Uterus (tissue), 4 donors: ENCODE measurements around the gene CENPC. TPM values are rescaled to one million over a fixed set of nuclear protein-coding genes. Genes with fewer than 3 reads are reported as not detected.
"Not testable (repeated sequence)": the region's sequence is repeated elsewhere in the genome, so short reads cannot be mapped to it uniquely, and the experiment has no call there.

Source experiments
- DNase-seq, 2 donors: peaks; one replicate each; pipeline ENCODE4 v3.0.0-alpha.2; 2019 to 2020
- H3K27ac ChIP-seq, 2 donors: fragments of 200-600 bp; sonication (generic); 1 replicate in 1 of 2; 2 replicates in 1 of 2; pipeline ENCODE4 v1.5.1; 2016 to 2018
- H3K27me3 ChIP-seq, 2 donors: fragments of 200-600 bp; sonication (generic); one replicate each; pipeline ENCODE4 v1.5.1; 2018 to 2019; ENCODE audit warnings: control low read depth in 1 of 2
- H3K36me3 ChIP-seq, 2 donors: fragments of 200-600 bp; sonication (generic); one replicate each; pipeline ENCODE4 v1.5.1; 2019; ENCODE audit warnings: control low read depth in 1 of 2
- H3K4me1 ChIP-seq, 2 donors: fragments of 200-600 bp; sonication (generic); one replicate each; pipeline ENCODE4 v1.5.1; 2018 to 2019; ENCODE audit warnings: control low read depth in 1 of 2
- H3K4me3 ChIP-seq, 2 donors: fragments of 200-600 bp; sonication (generic); 1 replicate in 1 of 2; 2 replicates in 1 of 2; pipeline ENCODE4 v1.5.1; 2018 to 2019; ENCODE audit warnings: mild to moderate bottlenecking in 1 of 2
- H3K9me3 ChIP-seq, 2 donors: fragments of 200-600 bp; sonication (generic); one replicate each; pipeline ENCODE4 v1.5.1; 2019; ENCODE audit warnings: control low read depth in 1 of 2
- POLR2A ChIP-seq, 2 donors: fragments of 450-650 bp; IDR thresholded peaks; one replicate each; pipeline ENCODE4 v1.6.1; 2016; ENCODE audit warnings: antibody characterized with exemption in 2 of 2, mild to moderate bottlenecking in 1 of 2, moderate library complexity in 1 of 2
- intact Hi-C: fragments of 100-400 bp; cut with DNase I; formaldehyde crosslinking; loops from one replicate; pipeline ENCODE4 v1.15.1; 2023; ENCODE audit warnings: low total_unique reads
- total RNA-seq, 4 donors: library from RNA; depleted of rRNA in 3 of 4; stranded (reverse); fragments of >200 nt in 3 of 4; gene quantifications; one replicate each; pipeline versions ENCODE4 v1.1.0 to v1.2.4, GENCODE V29; 2014 to 2023
- TF ChIP-seq, protein P1 (sequence below), 4 experiments: fragments of 200-600 bp in 2 of 4; fragments of 450-650 bp in 2 of 4; sonication (generic) in 2 of 4; IDR thresholded peaks; one replicate each; pipeline ENCODE4 v1.5.1; 2016 to 2019; ENCODE audit warnings: antibody characterized with exemption in 4 of 4, mild to moderate bottlenecking in 2 of 4, moderate library complexity in 1 of 4
- donor health status: DM: yes; HTN: yes; CAD: no.

CENPC gene
- total RNA-seq, 4 donors from 2014 or later: 10.8 to 63.0 (median 29.1) TPM

DNA sequence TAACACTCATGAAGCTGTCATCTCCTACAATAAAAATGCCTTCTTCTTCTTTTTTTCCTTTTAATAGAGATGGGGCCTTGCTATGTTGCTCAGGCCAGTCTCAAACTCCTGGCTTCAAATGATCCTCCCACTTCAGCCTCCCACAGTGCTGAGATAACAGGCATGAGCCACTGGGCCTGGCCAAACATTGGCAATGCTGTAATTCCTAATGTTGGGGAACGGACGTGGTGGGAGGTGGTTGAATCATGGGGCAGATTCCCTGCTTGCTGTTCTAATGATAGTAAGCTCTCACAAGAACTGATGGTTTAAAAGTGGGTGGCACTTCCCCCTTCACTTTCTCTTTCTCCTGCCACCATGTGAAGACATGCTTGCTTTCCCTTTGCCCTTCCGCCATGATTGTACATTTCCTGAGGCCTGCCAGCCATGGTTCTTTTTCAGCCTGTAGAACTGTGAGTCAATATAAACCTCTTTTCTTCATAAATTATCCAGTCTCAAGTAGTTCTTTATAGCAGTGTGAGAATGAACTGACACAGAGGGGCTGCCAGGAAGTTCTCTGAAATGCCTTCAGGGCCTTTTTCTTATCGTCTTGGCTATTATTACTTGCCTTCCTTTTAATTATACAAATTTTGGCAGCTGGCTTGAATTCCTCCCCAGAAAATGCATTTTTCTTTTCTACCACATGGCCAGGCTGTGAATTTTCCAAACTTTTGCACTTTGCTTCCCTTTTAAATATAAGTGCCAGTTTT is 93.0 kb downstream of the CENPC start:
- H3K9me3 ChIP-seq: no peaks in the 10 kb centered on the region
- no peaks in the 10 kb centered on the region for H3K4me1 ChIP-seq
- H3K27ac ChIP-seq: no peak overlapping the region
- no peak for DNase-seq
- no peaks in the 10 kb centered on the region for H3K36me3 ChIP-seq
- TF ChIP-seq, protein P1, sequence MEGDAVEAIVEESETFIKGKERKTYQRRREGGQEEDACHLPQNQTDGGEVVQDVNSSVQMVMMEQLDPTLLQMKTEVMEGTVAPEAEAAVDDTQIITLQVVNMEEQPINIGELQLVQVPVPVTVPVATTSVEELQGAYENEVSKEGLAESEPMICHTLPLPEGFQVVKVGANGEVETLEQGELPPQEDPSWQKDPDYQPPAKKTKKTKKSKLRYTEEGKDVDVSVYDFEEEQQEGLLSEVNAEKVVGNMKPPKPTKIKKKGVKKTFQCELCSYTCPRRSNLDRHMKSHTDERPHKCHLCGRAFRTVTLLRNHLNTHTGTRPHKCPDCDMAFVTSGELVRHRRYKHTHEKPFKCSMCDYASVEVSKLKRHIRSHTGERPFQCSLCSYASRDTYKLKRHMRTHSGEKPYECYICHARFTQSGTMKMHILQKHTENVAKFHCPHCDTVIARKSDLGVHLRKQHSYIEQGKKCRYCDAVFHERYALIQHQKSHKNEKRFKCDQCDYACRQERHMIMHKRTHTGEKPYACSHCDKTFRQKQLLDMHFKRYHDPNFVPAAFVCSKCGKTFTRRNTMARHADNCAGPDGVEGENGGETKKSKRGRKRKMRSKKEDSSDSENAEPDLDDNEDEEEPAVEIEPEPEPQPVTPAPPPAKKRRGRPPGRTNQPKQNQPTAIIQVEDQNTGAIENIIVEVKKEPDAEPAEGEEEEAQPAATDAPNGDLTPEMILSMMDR (IDR thresholded peaks at IDR 0.05): no peak
- TF ChIP-seq POLR2A (IDR thresholded peaks at IDR 0.05): no peak
- H3K4me3 ChIP-seq: no peak overlapping the region
- intact Hi-C loops: no loop called here
- H3K27me3 ChIP-seq: no peaks in the 10 kb centered on the region

DNA sequence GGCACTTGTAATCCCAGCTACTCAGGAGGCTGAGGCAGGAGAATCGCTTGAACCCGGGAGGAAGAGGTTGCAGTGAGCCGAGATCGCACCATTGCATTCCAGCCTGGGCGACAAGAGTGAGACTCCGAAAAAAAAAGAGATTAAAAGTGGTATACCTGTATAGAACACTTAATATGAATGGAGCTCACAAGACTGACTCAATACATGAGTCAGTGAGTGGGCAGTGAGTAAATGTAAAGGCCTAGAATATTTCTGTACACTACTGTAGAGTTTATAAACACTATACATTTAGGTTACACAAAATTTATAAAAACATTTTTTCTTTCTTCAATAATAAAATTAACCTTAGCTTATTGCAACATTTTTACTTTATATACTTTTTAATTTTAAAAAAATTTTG is 93.8 kb downstream of the CENPC start:
- H3K4me3 ChIP-seq: no peak overlapping the region
- DNase-seq: no peak
- H3K27me3 ChIP-seq: no peaks in the 10 kb centered on the region
- no peaks in the 10 kb centered on the region for H3K9me3 ChIP-seq
- no peak overlapping the region for H3K27ac ChIP-seq
- TF ChIP-seq, protein P1 (IDR thresholded peaks at IDR 0.05): no peak
- TF ChIP-seq POLR2A (IDR thresholded peaks at IDR 0.05): no peak
- H3K4me1 ChIP-seq: no peaks in the 10 kb centered on the region
- H3K36me3 ChIP-seq: no peaks in the 10 kb centered on the region
- intact Hi-C loops: no loop called here

GRCh38 chr4:67448621-67449020 is 96.7 kb downstream of the CENPC start:
- H3K9me3 ChIP-seq: no peaks in the 10 kb centered on the region
- H3K4me1 ChIP-seq: no peaks in the 10 kb centered on the region
- no peaks in the 10 kb centered on the region for H3K27me3 ChIP-seq
- H3K4me3 ChIP-seq: no peak overlapping the region
- no peaks in the 10 kb centered on the region for H3K36me3 ChIP-seq
- no peak for DNase-seq
- no peak for TF ChIP-seq POLR2A (IDR thresholded peaks at IDR 0.05)
- TF ChIP-seq, protein P1 (IDR thresholded peaks at IDR 0.05): no peak
- no peak overlapping the region for H3K27ac ChIP-seq
- intact Hi-C loops: no loop called here

DNA sequence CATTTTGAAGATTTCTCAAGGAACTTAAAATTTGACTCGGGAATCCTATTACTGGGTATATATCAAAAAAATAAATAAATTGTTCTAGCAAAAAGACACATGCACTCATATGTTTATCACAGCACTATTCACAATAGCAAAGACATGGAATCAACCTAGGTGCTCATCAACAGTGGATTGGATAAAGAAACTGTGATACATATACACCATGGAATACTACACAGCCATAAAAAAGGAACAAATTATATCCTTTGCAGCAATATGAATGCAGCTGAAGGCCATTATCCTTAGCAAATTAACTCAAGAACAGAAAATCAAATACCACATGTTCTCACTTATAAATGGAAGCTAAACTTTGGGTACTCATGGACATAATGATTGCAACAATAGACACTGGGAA is 97.4 kb downstream of the CENPC start:
- no peak for DNase-seq
- no peaks in the 10 kb centered on the region for H3K27me3 ChIP-seq
- no peaks in the 10 kb centered on the region for H3K4me1 ChIP-seq
- intact Hi-C loops: no loop called here
- H3K36me3 ChIP-seq: no peaks in the 10 kb centered on the region
- no peak overlapping the region for H3K27ac ChIP-seq
- TF ChIP-seq POLR2A (IDR thresholded peaks at IDR 0.05): no peak
- TF ChIP-seq, protein P1 (IDR thresholded peaks at IDR 0.05): no peak
- H3K4me3 ChIP-seq: no peak overlapping the region
- H3K9me3 ChIP-seq: no peaks in the 10 kb centered on the region

DNA sequence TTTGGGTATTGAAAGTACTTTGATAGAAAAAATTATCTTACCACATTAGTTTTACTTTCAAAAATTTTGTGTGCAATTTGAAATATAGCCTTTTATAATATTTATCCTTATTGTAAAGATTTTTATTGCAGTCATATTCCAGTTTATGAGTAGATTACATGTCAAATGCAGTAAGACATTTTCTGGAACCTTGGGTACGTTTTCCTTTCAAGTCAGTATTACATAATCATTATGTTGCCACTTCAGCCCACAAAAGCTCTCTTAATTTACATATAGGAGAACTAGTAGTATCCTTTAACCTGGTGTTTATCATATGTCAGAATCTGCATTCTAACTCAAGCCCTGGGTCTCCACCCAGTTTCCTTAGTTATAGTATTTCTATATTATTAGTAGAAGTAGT is 98.5 kb downstream of the CENPC start:
- H3K27me3 ChIP-seq: no peaks in the 10 kb centered on the region
- no peaks in the 10 kb centered on the region for H3K36me3 ChIP-seq
- intact Hi-C loops: no loop called here
- H3K4me1 ChIP-seq: no peaks in the 10 kb centered on the region
- H3K27ac ChIP-seq: no peak overlapping the region
- no peak for DNase-seq
- no peaks in the 10 kb centered on the region for H3K9me3 ChIP-seq
- TF ChIP-seq, protein P1 (IDR thresholded peaks at IDR 0.05): no peak
- no peak for TF ChIP-seq POLR2A (IDR thresholded peaks at IDR 0.05)
- no peak overlapping the region for H3K4me3 ChIP-seq

- intact Hi-C loops, H3K4me1 ChIP-seq, H3K9me3 ChIP-seq, H3K4me3 ChIP-seq, H3K36me3 ChIP-seq, DNase-seq, H3K27me3 ChIP-seq, H3K27ac ChIP-seq: not testable (repeated sequence)
These were observed 99.4 kb downstream of the CENPC start for GRCh38 chr4:67445881-67446280.
